ENCODE results near the gene GLCCI1. TPM values are rescaled to one million over a fixed set of nuclear protein-coding genes. Genes with fewer than 3 reads are reported as not detected.

Gene GLCCI1
- total and polyA plus RNA-seq, 5 donors = 2.0 to 8.3 (median 6.4) TPM

DNA sequence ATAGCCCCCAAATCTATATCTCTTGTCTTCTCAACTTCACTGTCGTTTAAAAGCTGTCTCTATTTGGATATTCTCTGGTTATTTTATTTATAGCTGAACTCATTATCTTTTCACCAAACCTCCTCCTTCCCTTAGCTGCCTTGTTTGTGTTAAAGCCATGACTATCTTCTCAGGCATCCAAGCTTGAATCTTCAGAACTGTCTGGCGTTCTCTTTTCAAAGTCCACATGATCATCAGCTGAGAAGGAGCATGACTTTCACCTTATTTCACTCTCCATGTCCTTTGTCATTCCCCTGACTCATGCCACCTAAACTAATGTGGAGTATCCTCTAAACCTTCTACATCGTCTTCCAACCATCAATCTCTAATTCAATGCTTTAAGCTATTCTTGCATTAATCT is 5.7 kb upstream of the GLCCI1 start:
- H3K4me1 ChIP-seq (ENCODE audit: control insufficient read depth, insufficient read depth, low read length) = no peaks in the 10 kb centered on the region
- DNase-seq (no peak), ATAC-seq (no peak)
- H3K9me3 ChIP-seq (ENCODE audit: control insufficient read depth, low read length) = no peaks in the 10 kb centered on the region
- no peaks in the 10 kb centered on the region for H3K27me3 ChIP-seq (ENCODE audit: control insufficient read depth, insufficient read depth)
- 83% methylated on average over 3 of the region's 3 CpGs for WGBS
- H3K4me3 ChIP-seq (ENCODE audit: low read length) = no peak overlapping the region
- no peak overlapping the region for H3K27ac ChIP-seq (ENCODE audit: low read length)
- intact Hi-C loops (cut with DNase I) = loop anchor here in 1 of 4 donors (10.0 kb wide), 1 partner anchor 322 kb away; no protein-coding TSS in a partner anchor

GRCh38 chr7:7964250-7964649 is 4.3 kb upstream of the GLCCI1 start:
- intact Hi-C loops (cut with DNase I) = loop anchor here in 1 of 4 donors (10.0 kb wide), 1 partner anchor 321 kb away; no protein-coding TSS in a partner anchor

DNA sequence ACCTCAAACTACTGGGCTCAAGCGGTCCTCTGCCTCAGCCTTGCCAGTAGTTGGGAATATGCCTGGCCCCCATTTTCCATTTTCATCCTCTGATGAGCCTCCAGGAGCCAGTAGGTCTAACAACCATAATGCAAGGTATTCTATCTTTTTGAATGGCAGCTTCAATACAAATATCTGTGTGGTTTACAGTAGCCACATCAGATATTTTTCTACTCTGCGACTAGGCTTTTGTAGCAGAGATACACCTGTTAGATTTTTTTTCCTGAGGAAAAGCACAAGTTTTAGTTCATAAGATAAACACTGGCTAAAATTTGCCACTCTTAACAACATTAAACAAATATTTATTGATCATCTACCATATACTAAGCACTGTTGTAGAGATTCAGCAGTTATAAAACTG is 3.9 kb upstream of the GLCCI1 start:
- Histone ChIP-seq H3K27ac (ENCODE audit: low read length) (no peak overlapping the region), H3K27me3 (ENCODE audit: control insufficient read depth, insufficient read depth) (no peaks in the 10 kb centered on the region), H3K4me1 (ENCODE audit: control insufficient read depth, insufficient read depth, low read length) (no peaks in the 10 kb centered on the region), H3K4me3 (ENCODE audit: low read length) (no peak overlapping the region), H3K9me3 (ENCODE audit: control insufficient read depth, low read length) (no peaks in the 10 kb centered on the region)
- no peak for ATAC-seq
- intact Hi-C loops (cut with DNase I) = loop anchor here in 1 of 4 donors (10.0 kb wide), 1 partner anchor 320 kb away; no protein-coding TSS in a partner anchor
- DNase-seq = no peak
- WGBS = 90% methylated on average over 2 of the region's 2 CpGs

More at GRCh38 chr7:7964250-7964649, 4.3 kb upstream of the GLCCI1 start:
- no peaks in the 10 kb centered on the region for H3K4me1 ChIP-seq (ENCODE audit: control insufficient read depth, insufficient read depth, low read length)
- DNase-seq (no peak), ATAC-seq (no peak)
- H3K4me3 ChIP-seq (ENCODE audit: low read length) = no peak overlapping the region
- WGBS = 85% methylated on average over 2 of the region's 2 CpGs
- H3K27me3 ChIP-seq (ENCODE audit: control insufficient read depth, insufficient read depth) = no peaks in the 10 kb centered on the region
- H3K9me3 ChIP-seq (ENCODE audit: control insufficient read depth, low read length) = no peaks in the 10 kb centered on the region
- H3K27ac ChIP-seq (ENCODE audit: low read length) = no peak overlapping the region

GRCh38 chr7:7965301-7965700 is 3.3 kb upstream of the GLCCI1 start:
- ATAC-seq = no peak
- H3K4me1 ChIP-seq (ENCODE audit: control insufficient read depth, insufficient read depth, low read length) = no peaks in the 10 kb centered on the region
- 85% methylated on average over 1 of the region's 1 CpG for WGBS
- DNase-seq = no peak
- intact Hi-C loops (cut with DNase I) = loop anchor here in 1 of 4 donors (10.0 kb wide), 1 partner anchor 320 kb away; no protein-coding TSS in a partner anchor
- no peaks in the 10 kb centered on the region for H3K9me3 ChIP-seq (ENCODE audit: control insufficient read depth, low read length)
- no peak overlapping the region for H3K27ac ChIP-seq (ENCODE audit: low read length)
- H3K27me3 ChIP-seq (ENCODE audit: control insufficient read depth, insufficient read depth) = no peaks in the 10 kb centered on the region
- no peak overlapping the region for H3K4me3 ChIP-seq (ENCODE audit: low read length)

- H3K4me1 ChIP-seq (ENCODE audit: control insufficient read depth, insufficient read depth, low read length) = no peaks in the 10 kb centered on the region
- H3K27me3 ChIP-seq (ENCODE audit: control insufficient read depth, insufficient read depth) = no peaks in the 10 kb centered on the region
- ATAC-seq (no peak), DNase-seq (no peak)
- no peaks in the 10 kb centered on the region for H3K9me3 ChIP-seq (ENCODE audit: control insufficient read depth, low read length)
- 66% methylated on average over 3 of the region's 3 CpGs for WGBS
- intact Hi-C loops (cut with DNase I) = loop anchor here in 1 of 4 donors (10.0 kb wide), 1 partner anchor 319 kb away; no protein-coding TSS in a partner anchor
- H3K4me3 ChIP-seq (ENCODE audit: low read length) = no peak overlapping the region
- H3K27ac ChIP-seq (ENCODE audit: low read length) = no peak overlapping the region
Measured at GRCh38 chr7:7966141-7966734, 2.4 kb upstream of the GLCCI1 start.

- Histone ChIP-seq H3K27me3 (ENCODE audit: control insufficient read depth, insufficient read depth) (no peaks in the 10 kb centered on the region), H3K9me3 (ENCODE audit: control insufficient read depth, low read length) (no peaks in the 10 kb centered on the region), H3K4me3 (ENCODE audit: low read length) (peak overlapping the region; percentile 52), H3K4me1 (ENCODE audit: control insufficient read depth, insufficient read depth, low read length) (no peaks in the 10 kb centered on the region), H3K27ac (ENCODE audit: low read length) (no peak overlapping the region)
- WGBS = 11% methylated on average over 14 of the region's 14 CpGs
- ATAC-seq (no peak), DNase-seq (no peak)
- intact Hi-C loops (cut with DNase I) = loop anchor here in 1 of 4 donors (10.0 kb wide), 1 partner anchor 317 kb away; no protein-coding TSS in a partner anchor
Measured at GRCh38 chr7:7967886-7968543, 581 bp upstream of the GLCCI1 start.

DNA sequence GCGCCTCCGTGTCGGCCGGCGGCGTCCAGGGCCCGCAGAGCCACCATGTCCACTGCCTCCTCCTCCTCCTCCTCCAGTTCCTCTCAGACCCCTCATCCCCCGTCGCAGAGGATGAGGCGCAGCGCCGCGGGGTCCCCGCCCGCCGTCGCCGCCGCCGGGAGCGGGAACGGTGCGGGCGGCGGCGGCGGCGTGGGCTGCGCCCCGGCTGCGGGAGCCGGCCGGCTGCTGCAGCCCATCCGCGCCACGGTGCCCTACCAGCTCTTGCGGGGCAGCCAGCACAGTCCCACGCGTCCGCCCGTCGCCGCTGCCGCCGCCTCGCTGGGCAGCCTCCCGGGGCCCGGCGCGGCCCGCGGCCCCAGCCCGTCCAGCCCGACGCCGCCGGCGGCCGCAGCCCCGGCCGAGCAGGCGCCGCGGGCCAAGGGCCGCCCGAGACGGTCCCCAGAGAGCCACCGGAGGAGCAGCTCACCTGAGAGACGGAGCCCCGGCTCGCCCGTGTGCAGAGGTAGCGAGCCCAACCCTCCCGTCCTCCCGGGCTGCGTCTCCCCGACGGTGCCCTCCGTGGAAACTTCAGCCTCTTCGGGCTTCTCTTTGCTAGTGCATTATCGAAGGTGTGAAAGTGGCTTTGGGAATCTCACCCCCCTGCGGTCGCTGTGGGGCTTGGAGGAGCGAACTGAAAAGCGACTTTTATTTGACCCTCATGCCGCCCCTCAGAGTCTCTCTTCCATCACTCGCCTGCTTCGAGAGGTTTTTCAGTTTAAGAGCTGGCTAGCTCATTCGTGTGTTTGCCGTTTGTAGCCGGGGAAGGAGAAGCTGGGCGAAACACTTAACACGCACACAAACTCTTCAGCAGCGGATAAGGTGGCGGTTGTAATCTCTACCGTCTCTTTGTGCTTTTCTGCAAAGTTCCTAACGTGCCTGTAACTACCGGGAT is 975 bp downstream of the GLCCI1 start:
- WGBS = under 1% methylated on average over 98 of the region's 98 CpGs
- H3K4me3 ChIP-seq (ENCODE audit: low read length) = peak overlapping the region; percentile 79
- peak overlapping the region; percentile 68 for H3K27ac ChIP-seq (ENCODE audit: low read length)
- peak; percentile 22 to 75 (median 69) for DNase-seq
- H3K27me3 ChIP-seq (ENCODE audit: control insufficient read depth, insufficient read depth) = no peaks in the 10 kb centered on the region
- ATAC-seq = no peak
- H3K4me1 ChIP-seq (ENCODE audit: control insufficient read depth, insufficient read depth, low read length) = no peaks in the 10 kb centered on the region
- intact Hi-C loops (cut with DNase I) = loop anchor here in 1 of 4 donors (10.0 kb wide), 1 partner anchor 315 kb away; no protein-coding TSS in a partner anchor
- H3K9me3 ChIP-seq (ENCODE audit: control insufficient read depth, low read length) = no peaks in the 10 kb centered on the region

GRCh38 chr7:7970237-7970530 is 1.6 kb downstream of the GLCCI1 start:
- peak overlapping the region; percentile 79 for H3K4me3 ChIP-seq (ENCODE audit: low read length)
- H3K9me3 ChIP-seq (ENCODE audit: control insufficient read depth, low read length) = no peaks in the 10 kb centered on the region
- no peak overlapping the region for H3K27ac ChIP-seq (ENCODE audit: low read length)
- H3K27me3 ChIP-seq (ENCODE audit: control insufficient read depth, insufficient read depth) = no peaks in the 10 kb centered on the region
- ATAC-seq (no peak), DNase-seq (no peak)
- no peaks in the 10 kb centered on the region for H3K4me1 ChIP-seq (ENCODE audit: control insufficient read depth, insufficient read depth, low read length)
- intact Hi-C loops (cut with DNase I) = no loop called here
- 1% methylated on average over 6 of the region's 6 CpGs for WGBS

DNA sequence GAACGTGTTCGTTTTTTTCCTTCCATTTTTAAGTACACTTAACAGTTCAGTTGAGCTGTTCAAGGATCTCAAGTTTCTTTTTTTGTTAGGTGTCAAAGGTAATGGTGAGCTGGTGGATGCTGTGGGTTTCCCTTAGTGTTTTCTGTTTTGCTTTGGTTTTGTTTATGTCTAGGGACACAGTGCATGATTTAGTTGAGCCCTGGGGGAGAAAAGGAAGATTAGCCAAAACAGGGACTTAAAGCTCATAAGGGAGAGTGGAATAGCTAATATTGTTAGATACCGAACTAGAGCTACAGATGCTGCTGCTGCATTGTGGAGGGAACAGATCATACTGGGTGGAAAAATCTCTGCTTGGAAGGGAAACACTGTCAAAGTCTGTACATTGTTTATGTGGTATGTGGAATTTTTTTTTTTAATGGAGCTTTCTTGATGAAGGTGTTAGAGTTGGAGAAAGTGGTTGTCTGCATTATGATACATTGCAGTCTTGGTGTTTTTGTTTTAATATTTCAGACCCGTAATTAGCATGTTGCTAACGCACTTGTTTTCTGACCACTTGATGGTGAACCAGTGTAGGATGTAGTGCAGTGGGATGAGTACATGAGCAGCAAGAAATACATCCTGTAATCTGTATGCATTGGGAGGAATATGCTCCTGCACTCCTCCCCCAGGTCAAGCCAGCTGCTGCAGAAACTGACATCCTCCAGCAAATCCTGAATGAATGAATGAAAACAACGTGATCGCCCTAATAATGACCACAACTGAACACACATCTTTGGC is 2.1 kb downstream of the GLCCI1 start:
- intact Hi-C loops (cut with DNase I) = no loop called here
- Histone ChIP-seq H3K27ac (ENCODE audit: low read length) (no peak overlapping the region), H3K9me3 (ENCODE audit: control insufficient read depth, low read length) (no peaks in the 10 kb centered on the region), H3K4me3 (ENCODE audit: low read length) (peak overlapping the region; percentile 79), H3K4me1 (ENCODE audit: control insufficient read depth, insufficient read depth, low read length) (no peaks in the 10 kb centered on the region), H3K27me3 (ENCODE audit: control insufficient read depth, insufficient read depth) (no peaks in the 10 kb centered on the region)
- WGBS = 21% methylated on average over 7 of the region's 7 CpGs
- no peak for ATAC-seq
- no peak for DNase-seq

GRCh38 chr7:7971308-7972040 is 2.9 kb downstream of the GLCCI1 start:
- no peaks in the 10 kb centered on the region for H3K27me3 ChIP-seq (ENCODE audit: control insufficient read depth, insufficient read depth)
- WGBS = 90% methylated on average over 9 of the region's 9 CpGs
- no peak overlapping the region for H3K4me3 ChIP-seq (ENCODE audit: low read length)
- ATAC-seq (no peak), DNase-seq (no peak)
- no peak overlapping the region for H3K27ac ChIP-seq (ENCODE audit: low read length)
- H3K4me1 ChIP-seq (ENCODE audit: control insufficient read depth, insufficient read depth, low read length) = peaks cover under 1% of the 10 kb centered on the region
- no peaks in the 10 kb centered on the region for H3K9me3 ChIP-seq (ENCODE audit: control insufficient read depth, low read length)
- intact Hi-C loops (cut with DNase I) = no loop called here

All from right cardiac atrium (tissue), 5 donors.